Muscle layer of duodenum (tissue), 2 donors: ENCODE measurements around the gene C6orf136.

Experiments used
- H3K27ac ChIP-seq: one replicate; pipeline ENCODE4 v1.7.0; 2013; ENCODE audit warnings: mild to moderate bottlenecking, low read length
- H3K27me3 ChIP-seq: one replicate; pipeline ENCODE4 v1.7.0; 2013; ENCODE audit warnings: low read depth, mild to moderate bottlenecking, control low read depth, low read length
- H3K36me3 ChIP-seq, 2 donors: one replicate each; pipeline ENCODE4 v1.7.0; 2013; ENCODE audit warnings: low read length in 2 of 2, control low read depth in 1 of 2, mild to moderate bottlenecking in 1 of 2; ENCODE audit not compliant: insufficient read depth in 2 of 2, control insufficient read depth in 1 of 2
- H3K4me1 ChIP-seq, 2 donors: one replicate each; pipeline ENCODE4 v1.7.0; 2013; ENCODE audit warnings: low read length in 2 of 2, mild to moderate bottlenecking in 2 of 2, control low read depth in 1 of 2, moderate library complexity in 1 of 2; ENCODE audit not compliant: insufficient read depth in 2 of 2, control insufficient read depth in 1 of 2
- H3K4me3 ChIP-seq, 2 donors: one replicate each; pipeline ENCODE4 v1.7.0; 2013; ENCODE audit warnings: low read length in 2 of 2, low read depth in 1 of 2, mild to moderate bottlenecking in 1 of 2
- H3K9me3 ChIP-seq, 2 donors: one replicate each; pipeline ENCODE4 v1.7.0; 2013; ENCODE audit warnings: low read length in 2 of 2, control low read depth in 1 of 2, mild to moderate bottlenecking in 1 of 2; ENCODE audit not compliant: control insufficient read depth in 1 of 2
- donor health status: healthy.

Gene C6orf136

GRCh38 chr6:30690403-30691207, 43.7 kb downstream of the C6orf136 start, which contains the start of gene NRM:
Gene NRM, minus strand, starts transcription at chr6:30690984. Its CDS starts 10 bp downstream, at chr6:30690974.
- peaks cover 0 to 6% of the 10 kb centered on the region in 2 donors for H3K36me3 ChIP-seq
- no peaks in the 10 kb centered on the region for H3K9me3 ChIP-seq
- peak within 1 kb of the TSS; percentile 68 for H3K27ac ChIP-seq
- H3K4me3 ChIP-seq: peak within 1 kb of the TSS; percentile 74 to 91
- H3K4me1 ChIP-seq: peaks cover 24 to 25% of the 10 kb centered on the region in 2 donors
- no peaks in the 10 kb centered on the region for H3K27me3 ChIP-seq

- peak overlapping the region; percentile 68 for H3K27ac ChIP-seq
- H3K4me3 ChIP-seq: peak overlapping the region; percentile 74 to 91
- no peaks in the 10 kb centered on the region for H3K27me3 ChIP-seq
- H3K36me3 ChIP-seq: peaks cover 0 to 4% of the 10 kb centered on the region in 2 donors
- no peaks in the 10 kb centered on the region for H3K9me3 ChIP-seq
- peaks cover 24 to 25% of the 10 kb centered on the region in 2 donors for H3K4me1 ChIP-seq
Observed at GRCh38 chr6:30691208-30691847, 44.4 kb downstream of the C6orf136 start.

GRCh38 chr6:30696432-30696831, 49.5 kb downstream of the C6orf136 start:
- Histone ChIP-seq H3K9me3 (no peaks in the 10 kb centered on the region), H3K27me3 (no peaks in the 10 kb centered on the region), H3K4me1 (no peaks in the 10 kb centered on the region), H3K4me3 (no peak overlapping the region), H3K36me3 (peaks cover 0 to 4% of the 10 kb centered on the region in 2 donors), H3K27ac (no peak overlapping the region)

GRCh38 chr6:30700340-30700739, 53.4 kb downstream of the C6orf136 start:
- Histone ChIP-seq H3K27me3 (no peaks in the 10 kb centered on the region), H3K36me3 (peaks cover 11 to 25% of the 10 kb centered on the region in 2 donors), H3K27ac (no peak overlapping the region)

More at GRCh38 chr6:30700340-30700739, 53.4 kb downstream of the C6orf136 start:
- no peak overlapping the region for H3K4me3 ChIP-seq
- H3K4me1 ChIP-seq: no peaks in the 10 kb centered on the region
- H3K9me3 ChIP-seq: no peaks in the 10 kb centered on the region
